ENCODE results near the gene URAD.

URAD gene

DNA sequence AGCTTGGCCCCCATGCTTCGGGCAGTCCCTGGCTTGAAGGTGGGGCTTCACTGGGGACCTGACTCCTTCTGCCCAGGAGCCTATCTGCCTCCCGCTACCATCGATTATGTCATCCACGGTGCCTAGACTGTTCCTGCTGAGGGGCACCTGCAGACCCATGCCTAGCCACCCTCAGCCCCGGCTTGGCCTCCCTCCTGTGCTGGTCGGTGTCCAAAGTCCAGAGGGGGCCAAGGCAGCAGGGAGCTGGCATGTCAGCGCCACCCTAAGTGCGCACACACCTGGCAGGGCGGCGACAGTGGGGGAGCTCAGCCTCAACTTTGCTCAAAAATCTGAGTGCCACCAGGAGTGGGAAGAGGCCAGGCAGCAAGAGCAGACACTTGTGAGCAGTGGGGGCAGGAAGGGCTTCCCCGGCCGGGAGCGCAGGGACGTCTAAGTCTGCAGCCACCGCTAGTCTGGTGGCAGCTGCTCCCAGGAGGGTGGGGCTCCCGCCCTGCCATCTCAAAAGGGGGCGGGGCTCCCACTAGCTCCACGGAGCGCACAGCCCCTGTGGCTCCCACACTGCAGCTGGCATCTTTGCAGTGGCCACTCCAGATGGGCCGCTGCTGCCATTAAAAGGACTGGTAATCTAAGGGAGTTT lies 13.5 kb upstream of the URAD start:
- H3K4me3 ChIP-seq = no peak overlapping the region
- no peak overlapping the region for H3K27ac ChIP-seq

DNA sequence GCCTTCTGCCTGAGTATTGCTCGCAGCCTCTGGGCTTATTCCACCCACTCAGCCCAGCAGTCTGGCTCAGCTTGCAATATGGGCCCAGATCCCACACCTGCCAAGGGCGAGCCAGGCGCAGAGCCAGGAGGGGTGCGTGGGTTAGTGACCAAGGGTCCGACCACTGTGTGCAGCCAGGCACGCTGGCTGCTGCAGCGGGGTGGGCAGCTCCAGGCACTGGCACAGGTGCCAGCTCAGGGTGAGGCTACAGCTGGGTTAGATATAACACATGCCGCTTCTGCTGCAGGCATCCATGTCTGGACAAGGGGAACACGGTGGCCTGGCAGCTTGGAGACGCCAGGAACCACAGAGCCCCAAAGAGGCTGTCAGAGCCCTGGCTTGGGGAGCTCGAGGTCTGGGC lies 12.6 kb upstream of the URAD start:
- H3K4me3 ChIP-seq = no peak overlapping the region
- H3K27ac ChIP-seq = no peak overlapping the region

DNA sequence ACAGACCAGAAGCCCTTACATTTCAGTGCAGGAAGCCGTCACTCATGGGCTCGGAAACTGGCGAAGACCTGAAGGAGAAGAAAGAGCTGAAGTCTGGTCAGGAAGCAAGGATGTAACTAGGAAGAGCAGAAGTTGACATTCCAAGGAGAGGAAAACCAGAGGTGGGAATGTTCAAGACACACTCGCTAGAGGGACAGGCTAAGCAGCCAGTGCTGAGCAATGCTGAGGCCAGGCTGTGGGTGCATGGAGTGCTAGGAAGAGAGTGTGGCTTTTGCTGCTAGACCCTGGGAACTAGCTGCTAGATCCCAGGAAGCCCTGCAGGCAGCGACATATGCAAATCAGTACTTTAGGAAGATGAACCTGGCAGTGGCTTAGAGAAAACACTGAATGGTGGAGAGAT lies 12.1 kb upstream of the URAD start:
- no peak overlapping the region for H3K4me3 ChIP-seq
- H3K27ac ChIP-seq = no peak overlapping the region

DNA sequence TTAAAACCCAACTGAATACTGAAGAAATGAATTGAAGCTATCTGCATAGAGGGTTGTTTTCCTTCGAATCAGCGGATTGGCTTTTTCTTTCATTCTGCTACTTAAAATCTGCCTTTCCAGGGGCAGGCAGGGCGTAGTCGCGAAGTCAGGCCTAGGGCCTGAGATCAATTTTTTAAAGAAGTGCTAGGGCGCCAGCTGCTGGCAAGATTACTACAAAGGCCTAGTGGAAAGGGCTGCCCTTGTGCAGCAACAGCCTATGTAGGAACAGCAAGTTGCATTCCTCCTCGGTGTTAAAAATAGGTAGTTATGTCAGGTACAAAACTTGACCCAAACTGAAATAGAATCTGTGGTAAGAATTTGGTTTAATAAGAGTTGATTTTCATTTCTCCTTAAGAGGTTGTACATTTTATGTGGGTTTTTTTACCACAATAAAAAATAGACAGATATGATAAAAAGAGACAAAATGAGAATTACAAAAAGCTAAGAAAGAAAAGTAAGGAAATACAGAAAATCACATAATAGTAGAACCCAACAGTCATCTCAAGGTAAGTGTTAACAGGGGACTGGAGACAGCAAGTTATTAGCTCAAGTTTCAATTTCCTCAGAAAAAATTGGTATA lies 9.5 kb upstream of the URAD start:
- H3K27ac ChIP-seq = no peak overlapping the region
- no peak overlapping the region for H3K4me3 ChIP-seq

DNA sequence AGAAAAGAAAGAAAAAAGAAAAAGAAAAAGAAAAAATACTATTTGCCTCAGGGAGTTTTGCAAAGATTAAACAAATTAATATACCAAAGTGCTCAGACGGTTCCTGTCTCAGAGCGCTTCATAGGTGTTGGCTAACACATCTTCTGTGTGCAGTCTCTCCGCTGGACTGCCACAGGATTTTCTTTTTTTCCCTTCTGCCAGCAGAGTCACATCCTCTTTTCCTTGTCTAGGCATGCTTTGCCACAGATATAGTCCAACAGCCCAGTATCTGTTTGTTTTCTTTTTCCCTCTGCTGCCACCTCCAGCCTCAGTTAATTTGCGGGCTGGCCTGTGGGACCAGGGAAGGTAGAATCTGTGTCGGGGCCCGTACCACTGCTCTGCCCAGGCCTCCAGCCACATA lies 3.4 kb upstream of the URAD start:
- Histone ChIP-seq H3K27ac (no peak overlapping the region), H3K4me3 (no peak overlapping the region)

DNA sequence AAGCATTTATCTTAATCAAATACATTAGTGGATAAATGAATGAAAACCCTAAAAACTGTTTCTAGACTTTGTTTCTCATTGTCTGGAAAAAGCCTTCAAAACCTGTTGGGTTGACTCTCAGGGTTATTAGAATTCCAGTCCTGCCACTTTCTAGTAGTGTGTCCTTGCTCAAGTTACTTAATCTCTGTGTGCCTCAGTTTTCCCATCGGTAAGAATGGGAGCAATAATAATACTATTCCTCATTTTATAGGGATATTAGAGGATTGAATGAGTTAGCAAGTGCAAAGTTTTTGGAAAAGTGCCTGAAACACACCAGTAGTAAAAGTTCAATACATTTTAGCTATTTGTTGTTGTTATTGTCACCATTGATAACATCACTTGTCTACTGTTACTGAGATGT lies 2.9 kb downstream of the URAD start:
- no peak overlapping the region for H3K4me3 ChIP-seq
- no peak overlapping the region for H3K27ac ChIP-seq

DNA sequence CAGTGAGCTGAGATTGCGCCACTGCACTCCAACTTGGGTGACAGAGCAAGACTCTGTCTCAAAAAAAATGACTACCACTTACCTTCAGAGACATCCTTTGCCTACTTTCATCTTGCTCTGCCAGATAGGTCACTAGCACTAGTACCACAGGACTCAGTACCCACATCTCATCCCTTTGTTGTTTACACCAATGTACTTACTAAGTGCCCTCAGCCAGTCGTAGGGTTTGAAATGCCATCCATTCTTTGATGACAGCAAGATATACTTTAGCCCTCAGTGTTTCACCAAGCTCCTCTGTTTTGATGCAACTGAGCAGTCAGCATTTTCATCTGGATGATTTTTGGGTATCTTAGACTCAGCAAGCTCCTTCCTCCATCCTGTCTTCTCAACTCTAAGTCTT lies 6.1 kb downstream of the URAD start:
- Histone ChIP-seq H3K27ac (no peak overlapping the region), H3K4me3 (no peak overlapping the region)

DNA sequence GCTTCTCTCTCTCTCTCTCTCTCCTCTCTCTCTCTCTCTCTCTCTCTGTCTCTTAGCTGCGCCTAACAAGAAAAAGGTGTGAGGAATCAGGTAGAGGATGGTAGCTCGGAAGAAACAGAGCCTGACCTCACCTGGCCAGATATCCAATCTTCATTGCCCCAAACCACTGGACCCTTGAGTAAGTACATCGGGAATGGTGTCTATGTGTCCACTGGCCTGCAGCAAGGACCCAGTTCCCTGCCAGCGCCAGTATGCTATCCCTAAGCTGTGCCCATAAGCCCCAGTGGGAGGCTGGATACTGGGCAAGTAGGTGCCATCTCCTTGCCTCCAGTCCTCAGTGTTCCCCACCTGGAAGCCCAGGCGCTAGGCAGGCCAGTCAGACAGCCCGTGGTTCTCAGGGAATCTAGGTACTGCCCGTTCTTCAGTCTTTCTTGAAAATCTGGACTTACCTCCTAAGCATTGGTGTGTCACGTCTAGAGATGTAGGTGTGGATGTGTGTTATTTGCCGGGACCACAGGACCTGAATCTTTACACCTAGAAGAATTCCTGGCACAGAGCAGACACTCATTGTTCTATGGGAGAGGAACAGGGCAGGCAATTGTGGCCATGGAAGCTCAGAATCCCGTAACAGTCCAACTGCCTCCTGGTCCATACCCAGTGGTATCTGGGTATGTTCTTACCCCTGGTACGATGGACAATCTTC lies 7.3 kb downstream of the URAD start:
- Histone ChIP-seq H3K27ac (no peak overlapping the region), H3K4me3 (no peak overlapping the region)

DNA sequence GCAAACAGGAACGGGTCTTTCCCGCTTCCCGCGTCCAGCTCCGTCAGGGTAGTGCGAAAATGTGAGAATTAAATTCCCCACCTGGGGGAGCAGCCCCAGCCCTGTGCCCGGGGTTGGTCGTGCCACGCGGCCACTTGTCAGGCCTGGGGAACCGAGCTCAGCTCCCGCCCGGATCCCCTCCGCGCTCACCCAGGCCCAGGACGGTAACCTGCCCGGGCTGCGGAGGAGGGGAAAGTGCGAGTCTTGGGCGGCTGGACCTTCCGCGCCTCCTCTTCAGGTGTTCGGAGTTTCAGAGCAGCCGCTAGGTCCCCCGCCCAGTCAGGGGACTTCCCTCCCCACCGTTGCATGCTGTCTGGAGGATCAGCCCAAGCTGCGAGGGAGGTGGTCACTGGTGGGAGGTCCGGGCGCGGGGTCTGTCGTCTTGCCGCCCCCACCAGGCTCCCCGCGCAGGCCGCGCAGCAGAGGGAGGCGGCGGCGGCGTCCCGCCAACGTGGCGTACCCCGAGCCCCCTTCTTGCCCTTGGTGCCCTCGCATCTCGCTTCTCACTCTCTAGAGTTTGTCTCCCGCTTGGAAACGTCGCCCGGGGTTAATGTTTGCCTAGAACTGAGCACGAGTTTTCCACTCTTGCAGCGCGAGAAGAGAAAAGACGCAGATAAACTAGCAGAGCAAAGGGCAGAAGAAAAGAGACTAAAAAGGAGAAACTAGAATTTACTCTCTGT lies 8.1 kb downstream of the URAD start:
- Histone ChIP-seq H3K4me3 (no peak overlapping the region), H3K27ac (no peak overlapping the region)

DNA sequence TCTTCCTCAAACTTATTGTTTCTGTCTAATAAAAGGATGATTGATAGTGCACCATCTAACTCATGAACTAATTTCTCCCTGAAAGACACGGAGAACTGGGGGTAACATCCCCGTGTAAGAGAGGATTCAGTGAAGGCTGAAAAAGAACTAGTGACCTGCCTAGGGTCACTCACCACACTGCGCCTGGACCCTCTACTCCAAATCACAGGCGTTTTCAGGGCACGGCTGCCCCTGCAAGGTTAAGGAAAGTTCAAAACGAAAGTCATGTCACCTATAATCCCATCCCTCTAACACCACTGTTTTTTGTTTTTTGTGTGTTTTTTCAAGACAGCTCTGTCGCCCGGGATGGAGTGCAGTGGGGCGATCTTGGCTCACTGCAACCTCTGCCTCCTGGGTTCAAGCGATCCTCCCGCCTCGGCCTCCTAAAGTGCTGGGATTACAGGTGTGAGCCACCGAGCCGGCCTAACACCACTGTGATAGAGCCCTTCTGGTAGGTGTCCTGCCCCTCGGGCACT lies 8.7 kb downstream of the URAD start:
- Histone ChIP-seq H3K27ac (no peak overlapping the region), H3K4me3 (no peak overlapping the region)

DNA sequence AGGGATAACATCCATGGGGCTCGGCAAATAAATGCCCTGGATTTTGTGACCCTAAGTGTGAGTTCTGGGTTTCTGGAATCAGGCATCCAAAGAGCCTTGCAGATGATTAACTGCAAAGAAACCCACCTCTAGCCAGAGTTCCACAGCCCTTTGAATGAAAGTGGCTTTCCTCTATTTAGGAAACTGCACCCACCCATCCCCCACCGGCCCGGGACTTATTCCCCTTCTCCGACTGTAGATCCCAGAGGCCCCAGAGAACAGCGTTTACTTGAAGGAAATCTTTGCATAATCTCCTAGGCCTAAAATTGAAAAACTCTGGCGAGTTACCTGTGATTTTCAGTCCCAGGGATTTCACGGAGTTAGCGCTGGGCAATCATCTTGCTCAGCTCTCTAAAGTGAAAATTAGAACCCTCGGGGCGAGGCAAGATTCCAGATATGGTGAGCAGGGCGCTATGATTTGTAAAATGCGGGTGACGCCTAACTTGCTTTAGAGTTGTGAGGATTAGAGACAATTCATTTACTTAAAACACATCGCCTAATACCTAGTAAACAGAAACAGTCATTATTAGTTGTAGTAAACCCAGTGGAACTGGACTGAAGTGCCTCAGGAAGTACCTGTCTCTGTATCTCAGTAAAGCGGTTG lies 9.4 kb downstream of the URAD start:
- no peak overlapping the region for H3K4me3 ChIP-seq
- no peak overlapping the region for H3K27ac ChIP-seq

DNA sequence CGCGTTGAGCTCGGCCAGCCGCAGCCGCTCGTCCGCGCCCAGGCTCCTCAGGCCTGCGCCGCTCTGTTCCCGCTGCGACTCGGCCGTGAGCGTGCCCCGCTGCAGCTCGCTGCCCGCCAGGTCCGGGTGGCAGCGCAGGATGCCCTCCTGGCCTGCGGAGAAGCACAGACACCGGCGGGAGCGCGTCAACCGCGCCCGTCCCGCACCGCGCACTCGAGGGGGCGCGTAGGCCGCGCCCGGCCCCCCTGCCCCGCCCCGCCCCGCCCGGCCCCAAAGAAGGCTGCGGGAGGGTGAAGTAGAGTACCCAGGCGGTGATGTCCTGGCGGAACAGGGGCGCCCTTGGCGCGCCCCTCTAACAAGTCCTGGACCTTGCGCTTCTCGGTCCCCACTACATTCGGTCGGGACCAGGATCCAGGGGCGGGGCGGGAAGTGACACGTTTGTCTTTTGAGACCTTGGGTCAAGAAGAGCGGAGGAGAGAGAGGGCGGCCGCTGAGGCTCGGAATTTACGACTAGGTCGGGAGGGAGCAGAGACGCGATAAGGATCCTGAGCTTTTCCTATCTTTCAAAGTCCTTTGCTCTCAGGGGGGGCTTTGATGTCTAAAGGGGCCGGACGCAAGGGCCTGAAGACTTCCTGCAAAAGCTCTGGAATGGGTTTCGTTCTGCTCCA lies 10.1 kb downstream of the URAD start:
- Histone ChIP-seq H3K4me3 (no peak overlapping the region), H3K27ac (no peak overlapping the region)

DNA sequence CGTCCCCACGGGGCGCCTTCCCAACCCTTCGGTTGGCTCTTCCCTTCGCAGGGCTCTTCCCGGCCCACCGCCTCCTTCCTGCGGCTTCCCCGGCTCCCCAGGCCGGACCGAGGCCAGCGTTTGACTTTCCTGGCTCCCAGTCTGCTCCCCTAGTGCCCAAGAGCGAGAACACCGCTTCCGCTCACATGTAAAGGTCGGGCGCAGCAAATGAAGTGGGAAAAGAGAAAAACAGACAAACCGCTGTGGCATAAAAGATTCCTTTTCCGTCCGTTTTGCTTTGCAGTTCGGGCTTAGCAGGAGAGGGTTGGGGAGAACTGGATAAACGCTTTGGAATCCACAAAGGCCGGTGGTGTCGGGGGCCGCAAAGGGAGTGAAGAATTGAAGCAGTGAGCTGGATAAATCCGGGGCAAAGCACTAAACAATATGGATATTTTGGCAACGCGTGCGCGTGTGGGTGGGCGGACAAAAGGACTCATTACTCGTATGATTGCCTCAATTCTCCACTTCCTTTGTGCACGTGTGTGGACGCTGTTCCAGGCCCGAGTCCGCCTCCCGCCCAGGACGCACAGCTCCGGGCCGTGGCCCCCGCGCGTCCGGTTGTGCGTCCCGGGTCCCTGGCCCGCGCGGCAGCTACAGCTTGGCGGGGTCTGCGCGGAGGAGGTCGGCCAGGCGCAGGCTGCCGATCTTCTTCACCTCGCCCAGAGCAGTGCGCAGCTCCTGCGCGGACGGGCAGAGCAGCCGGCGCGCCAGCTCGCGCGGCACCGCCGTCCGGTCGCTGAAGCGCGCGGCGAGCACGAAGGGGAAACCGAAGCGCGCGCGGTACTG lies 10.8 kb downstream of the URAD start:
- no peak overlapping the region for H3K27ac ChIP-seq
- no peak overlapping the region for H3K4me3 ChIP-seq

DNA sequence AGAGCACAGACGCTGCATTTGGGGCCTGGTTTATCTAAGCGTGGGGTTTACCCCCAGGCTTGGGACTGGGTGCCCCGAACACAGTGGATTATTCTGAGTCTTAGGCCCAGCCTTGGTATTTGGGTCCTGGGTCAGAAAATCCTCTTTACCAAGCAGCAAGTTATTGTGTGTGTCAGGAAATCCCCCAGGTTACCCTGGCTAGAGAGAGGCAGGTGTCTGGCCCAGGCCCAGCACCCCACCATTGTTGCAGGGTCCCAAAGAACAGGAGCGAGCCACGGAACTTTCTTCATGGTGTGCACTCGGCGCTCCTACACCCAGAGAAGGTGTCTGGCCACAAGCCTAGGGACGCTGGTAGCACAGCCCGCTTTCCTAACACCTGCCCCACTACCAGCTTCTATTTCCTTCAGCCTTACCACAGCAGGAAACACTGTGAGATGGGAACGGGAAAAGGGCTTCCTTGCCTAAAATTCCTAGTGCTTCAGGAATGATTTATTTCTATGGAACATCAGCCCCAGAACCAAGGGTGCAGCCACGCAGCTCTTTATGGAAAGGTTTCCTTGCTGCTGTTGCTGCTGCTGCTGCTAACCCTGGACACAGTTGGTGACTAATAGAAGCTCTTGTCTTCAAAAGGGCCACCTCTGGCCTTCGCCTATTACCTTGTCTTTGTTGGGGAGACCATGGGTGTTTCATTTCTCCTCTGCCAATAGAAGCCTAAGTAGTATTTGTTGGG lies 12.0 kb downstream of the URAD start:
- H3K4me3 ChIP-seq = no peak overlapping the region
- H3K27ac ChIP-seq = no peak overlapping the region

DNA sequence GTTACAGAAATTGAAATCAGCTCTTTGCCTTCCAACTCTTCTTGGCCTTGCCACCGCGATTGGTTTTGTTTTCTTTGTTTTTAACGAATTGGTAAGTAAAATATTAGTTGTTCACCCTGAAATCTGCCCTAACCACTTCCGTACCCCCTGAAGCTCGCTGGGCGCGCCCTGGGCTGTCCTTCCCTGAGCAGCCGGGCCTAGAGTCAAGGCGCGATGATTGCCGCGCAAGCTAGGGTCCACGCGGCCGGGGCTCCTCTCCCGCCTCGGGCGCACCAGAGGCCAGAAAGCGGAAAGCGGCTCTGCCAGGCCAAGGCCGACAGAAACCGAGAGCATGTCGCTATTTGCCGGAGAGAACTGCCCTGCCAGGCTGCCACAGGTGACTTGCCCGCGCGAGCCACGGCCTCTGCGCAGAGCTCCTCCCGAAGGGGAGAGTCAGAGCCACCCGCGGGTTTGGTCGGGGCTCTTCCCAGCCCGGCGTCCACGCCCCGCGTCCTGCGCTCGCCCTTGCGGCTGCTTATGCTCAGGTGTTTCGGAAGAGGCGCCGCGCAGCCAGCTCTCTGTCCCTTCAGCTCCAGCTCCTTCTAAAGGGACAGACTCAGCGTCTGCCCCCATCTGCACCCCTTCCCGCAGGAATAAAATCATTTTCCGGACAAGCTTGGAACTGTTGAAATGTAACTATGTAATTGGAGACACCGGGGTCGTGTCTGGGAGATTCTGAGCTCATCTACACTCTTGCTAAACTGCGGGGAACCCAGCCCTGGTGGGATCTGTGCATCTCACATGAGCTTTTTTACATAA lies 12.7 kb downstream of the URAD start:
- Histone ChIP-seq H3K27ac (no peak overlapping the region), H3K4me3 (no peak overlapping the region)

DNA sequence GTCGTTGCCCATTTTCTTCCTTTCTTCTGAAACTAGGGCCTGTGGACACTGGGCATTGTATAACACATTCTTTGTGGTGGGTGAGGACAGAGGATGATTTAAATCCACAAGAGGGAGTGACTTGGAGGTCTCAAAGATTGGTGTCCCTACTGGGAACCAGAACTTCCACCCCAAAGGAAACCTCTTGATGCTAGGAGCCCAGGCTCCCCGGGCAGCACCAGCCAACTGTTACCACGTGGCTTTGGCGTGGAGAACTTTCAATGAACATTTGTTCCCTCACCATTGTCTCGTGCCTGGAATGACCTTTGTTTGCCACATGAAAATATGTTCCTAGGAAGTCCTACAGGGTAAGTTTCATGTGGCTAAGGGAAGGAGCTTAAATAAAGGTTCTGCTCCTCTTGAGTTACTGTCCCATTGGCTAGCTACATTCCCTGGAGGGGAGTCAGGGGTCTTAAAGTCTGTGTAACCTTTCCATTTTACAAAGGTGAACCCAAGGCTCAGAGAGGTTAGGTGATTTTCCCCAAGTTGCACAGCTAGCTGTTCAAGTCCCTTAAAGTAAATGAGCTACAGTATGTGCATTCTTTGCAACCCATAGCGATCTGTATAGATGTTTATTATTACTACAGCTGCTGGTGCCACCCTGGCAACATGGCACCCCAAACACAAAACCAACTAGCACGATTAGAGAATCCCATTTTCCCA lies 14.4 kb downstream of the URAD start:
- no peak overlapping the region for H3K4me3 ChIP-seq
- H3K27ac ChIP-seq = no peak overlapping the region

DNA sequence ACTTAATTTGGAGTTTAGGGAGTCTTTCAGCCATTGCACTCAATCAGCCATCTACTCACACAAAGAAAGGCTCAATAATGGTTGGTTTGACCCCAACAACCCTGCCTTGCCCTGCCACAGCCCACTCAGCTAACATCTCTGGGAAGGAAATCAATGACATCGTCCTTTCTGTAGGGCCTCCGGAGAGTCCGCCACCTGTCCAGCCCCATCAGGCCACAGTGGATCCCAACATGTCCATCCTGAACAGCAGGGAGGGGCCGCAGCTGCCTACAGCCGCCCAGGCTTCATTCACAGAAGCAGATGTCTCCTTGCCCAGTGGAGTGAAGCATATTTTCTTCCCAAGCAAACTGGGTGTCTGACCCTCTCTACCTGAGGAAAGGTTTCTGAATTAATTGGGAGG lies 15.2 kb downstream of the URAD start:
- Histone ChIP-seq H3K27ac (no peak overlapping the region), H3K4me3 (no peak overlapping the region)

Measured in skin epidermis (tissue), 12 donors.